Thyroid gland (tissue), 4 donors: ENCODE measurements around the gene GPC1.

Experiments used
- CTCF ChIP-seq, 6 experiments: fragments of 200-600 bp in 3 of 6; fragments of 450-650 bp in 3 of 6; sonication (generic) in 3 of 6; IDR thresholded peaks; one replicate each; pipeline ENCODE4 v1.5.1; 2016 to 2019; ENCODE audit warnings: antibody characterized with exemption in 6 of 6, mild to moderate bottlenecking in 2 of 6, inconsistent platforms in 1 of 6, moderate library complexity in 1 of 6
- POLR2A ChIP-seq, 2 donors: fragments of 450-650 bp; IDR thresholded peaks; one replicate each; pipeline ENCODE4 v1.6.1; 2017; ENCODE audit warnings: antibody characterized with exemption in 2 of 2, mild to moderate bottlenecking in 2 of 2, moderate library complexity in 1 of 2

GRCh38 chr2:240473211-240473610 lies 37.7 kb downstream of the GPC1 start:
- no peak for TF ChIP-seq CTCF (IDR thresholded peaks at IDR 0.05)
- no peak for TF ChIP-seq POLR2A (IDR thresholded peaks at IDR 0.05)
